HG02970 (cell line): ENCODE measurements around the gene MAP3K20.
A peak's percentile ranks its signal among the peaks of the same experiment; 100 is the strongest.
"Not testable (repeated sequence)": the region's sequence is repeated elsewhere in the genome, so short reads cannot be mapped to it uniquely, and the experiment has no call there.

Experiments
- ATAC-seq: cut with Tn5 transposase; IDR thresholded peaks from one replicate; pipeline ENCODE4 v1.9.1; 2021; ENCODE audit warnings: mild to moderate bottlenecking, moderate library complexity, moderate number of reproducible peaks; ENCODE audit not compliant: unreplicated experiment, low FRiP score

Gene MAP3K20

GRCh38 chr2:173075781-173076580, at the start of gene MAP3K20:
Gene MAP3K20 (plus strand): TSS chr2:173075846. CDS start chr2:173091032, 15,186 bp downstream.
- ATAC-seq: peak; percentile 42

- ATAC-seq: no peak
These were observed 49.2 kb upstream of the MAP3K20 start for GRCh38 chr2:173026479-173026878.

- no peak for ATAC-seq
These were observed 48.2 kb upstream of the MAP3K20 start for GRCh38 chr2:173027181-173028128.

DNA sequence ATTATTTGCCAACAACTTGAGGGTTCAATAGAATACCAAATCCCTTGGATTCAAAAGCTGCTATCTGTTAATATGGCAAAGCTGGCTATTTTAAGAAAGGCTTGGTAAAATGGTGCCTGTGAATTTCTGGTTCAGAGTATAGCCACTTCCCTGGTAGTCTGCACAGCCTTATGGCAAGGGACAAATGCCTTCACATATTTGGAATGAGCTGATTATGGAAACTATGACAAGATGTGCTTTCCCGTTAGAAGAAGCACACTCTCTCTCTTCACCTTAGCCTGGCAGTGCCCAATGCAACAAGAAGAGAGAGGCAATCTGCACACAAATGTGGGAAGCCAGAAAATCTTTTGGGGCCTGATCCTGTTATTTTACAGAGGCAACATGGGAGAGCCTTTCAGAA, 47.5 kb upstream of the MAP3K20 start:
- ATAC-seq: no peak

DNA sequence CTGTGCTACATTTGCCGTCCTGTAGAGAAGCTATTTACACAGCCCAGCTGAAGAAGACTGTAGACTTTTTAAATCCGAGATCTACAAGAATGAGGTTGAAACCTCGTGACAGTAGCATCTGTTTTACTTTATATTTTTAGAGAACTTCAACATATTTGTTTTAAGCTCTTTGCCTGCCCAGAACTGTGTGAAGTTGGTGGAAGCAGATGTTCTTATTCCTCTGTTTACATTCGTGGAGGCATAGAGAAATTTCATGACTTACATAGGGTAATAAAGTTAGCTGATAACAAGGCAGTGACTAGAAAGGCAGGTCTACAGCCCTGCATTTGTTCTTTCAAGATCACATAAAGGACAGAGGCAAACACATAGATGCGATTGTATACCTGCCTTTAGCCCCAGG, 47.0 kb upstream of the MAP3K20 start:
- ATAC-seq: no peak

- ATAC-seq: no peak
These were observed 44.8 kb upstream of the MAP3K20 start for GRCh38 chr2:173030561-173031490.

DNA sequence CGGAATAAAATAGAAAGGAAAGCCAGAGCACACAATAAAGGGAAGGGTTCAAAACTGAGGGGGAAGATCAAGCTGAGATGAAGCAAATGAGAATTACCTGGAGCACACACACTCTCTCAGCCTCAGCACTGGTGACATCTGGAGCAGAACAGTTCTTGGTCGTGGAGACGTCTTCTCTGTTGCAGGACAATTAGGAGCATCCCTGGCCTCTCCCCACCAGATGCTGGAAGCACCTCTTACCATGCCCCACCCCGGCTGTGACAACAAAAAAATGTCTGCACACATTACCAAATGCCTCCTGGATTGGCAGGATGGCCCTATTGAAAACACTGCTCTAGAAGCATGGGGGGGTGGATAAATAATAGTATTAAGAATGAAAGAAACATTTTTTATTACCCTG, 43.6 kb upstream of the MAP3K20 start:
- no peak for ATAC-seq

DNA sequence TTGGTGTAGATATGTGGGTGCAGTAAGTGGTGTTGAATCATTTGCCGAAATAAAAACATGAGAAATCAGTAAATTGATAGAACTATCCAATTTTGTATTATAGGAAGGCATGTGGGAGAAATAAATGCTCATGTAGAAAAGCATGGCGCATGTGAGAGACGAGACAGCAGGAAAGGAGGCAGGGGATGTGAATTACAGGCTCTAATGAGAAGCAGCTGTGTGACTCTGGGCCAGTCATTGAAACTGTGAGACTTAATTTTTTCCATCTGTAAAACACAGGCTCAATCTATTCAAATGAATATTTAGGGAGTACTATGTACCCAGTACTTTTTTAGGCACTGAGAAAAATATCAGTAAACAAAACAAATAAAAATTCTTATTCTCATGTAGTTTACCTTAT, 42.6 kb upstream of the MAP3K20 start:
- no peak for ATAC-seq

- no peak for ATAC-seq
These were observed 41.5 kb upstream of the MAP3K20 start for GRCh38 chr2:173034143-173034542.

DNA sequence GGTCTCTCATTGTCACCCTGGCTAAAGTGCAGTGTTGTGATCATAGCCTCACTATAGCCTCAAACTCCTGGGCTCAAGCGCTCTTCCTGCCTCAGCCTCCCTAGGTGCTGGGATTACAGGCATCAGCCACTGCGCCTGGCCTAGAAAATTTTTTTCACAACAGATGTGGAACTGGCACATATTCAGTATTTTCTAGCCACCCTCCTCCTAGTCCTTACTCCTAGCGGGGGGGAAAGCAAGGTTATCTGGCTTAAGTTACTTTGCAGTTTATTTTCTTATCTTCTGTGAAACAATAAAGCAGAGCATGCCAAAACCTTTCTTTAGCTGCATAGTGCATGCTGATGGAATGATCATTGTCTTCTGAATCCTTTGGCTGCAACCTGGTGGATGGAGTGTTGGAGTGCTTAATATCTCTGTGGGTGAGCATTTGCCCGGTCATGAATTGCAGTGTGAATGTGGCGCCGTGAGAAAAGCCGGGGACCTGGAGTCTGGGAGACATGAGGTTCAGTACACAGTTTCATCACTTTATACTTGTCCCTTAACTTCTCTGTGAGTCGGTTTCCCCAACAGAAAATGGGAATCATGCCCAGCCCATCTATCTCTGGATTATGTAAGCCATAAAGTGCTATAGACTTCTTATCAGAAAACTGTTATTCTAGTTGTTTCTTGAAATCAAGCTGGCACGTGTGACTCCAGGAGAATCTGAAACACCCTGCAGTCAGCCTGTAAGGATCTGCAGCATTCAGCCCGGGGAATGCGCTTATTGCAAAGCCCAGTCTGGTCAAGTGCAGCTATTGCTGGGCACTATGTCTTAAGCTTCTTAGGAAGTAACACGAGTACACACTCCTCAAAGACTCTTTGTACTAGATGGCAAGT, 38.2 kb upstream of the MAP3K20 start:
- ATAC-seq: no peak

DNA sequence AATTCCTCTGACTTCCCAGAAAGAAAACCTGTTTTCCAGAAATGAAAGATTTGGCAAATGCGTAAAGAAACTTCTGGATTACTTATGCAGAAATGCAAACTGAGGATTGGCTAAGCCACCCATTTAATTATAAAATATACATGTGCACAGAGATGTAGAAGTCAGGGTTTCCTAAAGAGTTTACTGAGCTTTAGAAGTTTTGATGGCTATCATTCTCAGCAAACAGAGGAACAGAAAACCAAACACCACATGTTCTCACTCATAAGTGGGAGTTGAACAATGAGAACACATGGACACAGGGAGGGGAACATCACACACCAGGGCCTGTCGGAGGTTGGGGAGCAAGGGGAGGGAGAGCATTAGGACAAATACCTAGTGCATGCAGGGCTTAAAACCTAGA, 37.4 kb upstream of the MAP3K20 start:
- not testable (repeated sequence) for ATAC-seq

- no peak for ATAC-seq
These were observed 34.9 kb upstream of the MAP3K20 start for GRCh38 chr2:173040729-173041128.

DNA sequence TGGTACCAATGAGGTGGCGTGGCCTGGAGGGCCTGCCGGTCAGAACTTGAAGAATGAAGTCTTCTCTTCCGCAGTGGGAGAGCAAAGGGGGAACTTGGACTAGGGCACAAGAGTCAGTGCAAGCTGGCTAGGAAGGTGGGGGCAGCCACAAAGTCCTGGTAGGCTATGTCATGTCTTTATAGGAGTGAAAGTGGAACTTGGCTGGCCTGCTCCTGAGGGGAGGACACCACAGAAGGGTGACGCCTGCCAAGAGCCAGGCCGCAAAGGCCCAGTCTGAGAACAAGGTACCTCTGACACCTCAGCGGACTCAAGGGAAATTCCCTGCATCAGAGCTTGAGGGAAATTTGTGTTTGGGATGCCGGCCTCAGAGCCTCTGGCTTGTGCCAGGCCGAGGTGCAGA, 32.2 kb upstream of the MAP3K20 start:
- ATAC-seq: no peak

DNA sequence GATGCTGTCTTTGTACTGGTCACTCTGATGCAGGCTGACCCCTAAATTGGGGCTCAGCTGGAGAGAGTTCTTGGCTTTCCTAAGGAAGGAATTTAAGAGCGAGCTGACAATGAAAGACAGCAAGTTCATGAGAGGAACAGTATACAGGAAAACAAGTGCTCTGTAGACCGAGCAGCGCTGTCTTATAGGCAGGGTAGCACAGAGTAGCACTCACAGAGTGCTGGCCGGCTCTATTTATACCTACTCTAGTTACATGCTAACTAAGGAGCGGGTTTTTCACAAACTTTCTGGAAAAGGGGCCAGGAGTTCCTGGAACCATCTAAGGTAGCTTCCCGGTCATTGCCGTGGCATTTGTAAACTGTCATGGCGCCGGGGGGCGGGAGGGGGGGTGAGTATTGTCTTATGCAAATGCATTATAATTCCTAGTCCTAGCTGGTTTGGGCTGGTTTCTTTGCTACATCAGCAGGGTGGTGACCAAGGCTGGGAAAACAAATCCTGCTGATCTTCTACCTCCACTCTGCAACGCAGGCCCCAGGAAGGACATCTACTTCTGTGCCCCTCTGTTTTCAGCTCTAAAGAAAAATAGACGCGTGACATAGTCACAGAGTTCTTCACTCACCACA, 31.6 kb upstream of the MAP3K20 start:
- no peak for ATAC-seq

DNA sequence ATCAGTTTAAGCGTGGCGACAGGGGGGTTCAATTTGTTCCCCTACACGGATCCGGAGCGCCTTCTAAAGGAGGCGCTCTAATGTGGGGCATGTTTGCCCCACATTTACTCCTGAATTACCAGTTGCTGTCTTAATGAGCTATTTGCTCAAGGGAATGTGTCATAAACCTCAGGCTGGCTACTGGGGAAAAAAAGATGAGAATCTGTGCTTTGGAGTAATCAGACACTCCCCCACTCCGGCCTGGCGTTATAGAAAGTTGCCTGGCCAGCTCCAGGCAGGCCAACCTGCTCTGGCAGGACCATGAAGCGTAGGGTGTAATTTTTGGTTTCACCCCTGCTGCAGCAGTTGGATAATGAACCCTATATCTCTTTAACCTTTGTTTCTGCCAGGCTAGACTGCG, 31.0 kb upstream of the MAP3K20 start:
- ATAC-seq: no peak

GRCh38 chr2:173045181-173045580, 30.5 kb upstream of the MAP3K20 start:
- ATAC-seq: no peak

DNA sequence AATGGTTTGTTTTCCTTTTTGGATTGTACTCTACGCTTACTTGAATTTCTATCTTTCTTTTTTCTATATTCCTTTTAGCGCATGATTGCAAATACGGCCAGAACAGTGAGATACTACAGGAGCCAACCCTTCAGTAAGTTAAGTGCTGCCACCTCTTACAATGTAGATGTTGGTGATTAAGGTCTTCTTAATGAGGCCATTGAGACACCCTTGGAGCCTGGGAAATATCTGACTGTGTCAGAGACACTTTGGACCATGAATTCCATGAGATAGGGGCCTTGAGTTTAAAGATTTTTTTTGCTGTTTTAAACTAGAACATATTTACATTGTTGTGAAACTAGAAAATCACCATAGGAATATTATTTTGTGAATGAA, 27.1 kb upstream of the MAP3K20 start:
- peak; percentile 16 for ATAC-seq

DNA sequence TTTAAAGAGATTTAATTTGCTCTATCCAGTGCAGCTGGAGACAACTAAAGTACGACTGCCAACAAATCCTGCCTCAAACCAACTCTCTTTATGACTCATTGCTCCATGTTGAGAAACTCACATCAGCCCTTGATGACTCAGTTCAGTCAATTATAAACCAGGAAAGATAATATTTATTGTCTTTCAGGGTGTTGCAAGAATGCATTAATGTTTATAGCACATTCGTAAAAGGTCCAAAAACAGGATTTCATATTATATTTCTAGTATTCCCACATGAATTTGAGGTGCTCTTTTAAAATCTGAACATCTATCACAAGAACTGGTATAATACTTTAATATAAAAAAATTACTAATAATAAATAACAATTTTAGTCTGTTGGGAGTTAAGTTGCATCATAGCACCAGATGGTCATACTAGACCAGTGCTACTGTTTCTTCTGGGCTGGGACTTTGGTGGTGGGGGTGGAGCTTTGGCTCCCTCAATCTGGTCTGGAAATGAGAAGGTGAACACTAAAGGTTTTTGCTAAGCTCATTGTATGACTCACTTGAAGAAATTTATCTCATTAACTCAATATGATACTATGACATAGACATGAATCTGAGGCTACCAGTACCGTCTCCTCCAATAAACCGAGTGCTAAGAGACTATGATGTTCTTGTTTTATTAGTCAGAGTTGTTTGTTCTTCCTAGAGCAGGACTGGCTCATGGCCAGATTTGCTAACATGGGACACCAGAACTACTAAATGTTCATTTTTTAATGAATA, 26.6 kb upstream of the MAP3K20 start:
- peak; percentile 87 for ATAC-seq
